Activated CD4-positive, CD25-positive, alpha-beta regulatory T cell (primary cell): ENCODE results near the gene CGA.
"Not testable (repeated sequence)": the region's sequence is repeated elsewhere in the genome, so short reads cannot be mapped to it uniquely, and the experiment has no call there.

Experiments used
- DNase-seq, 4 experiments: peaks; one replicate each; lab custom pipeline; 2025; lab: John Stamatoyannopoulos, UW

Gene CGA

DNA sequence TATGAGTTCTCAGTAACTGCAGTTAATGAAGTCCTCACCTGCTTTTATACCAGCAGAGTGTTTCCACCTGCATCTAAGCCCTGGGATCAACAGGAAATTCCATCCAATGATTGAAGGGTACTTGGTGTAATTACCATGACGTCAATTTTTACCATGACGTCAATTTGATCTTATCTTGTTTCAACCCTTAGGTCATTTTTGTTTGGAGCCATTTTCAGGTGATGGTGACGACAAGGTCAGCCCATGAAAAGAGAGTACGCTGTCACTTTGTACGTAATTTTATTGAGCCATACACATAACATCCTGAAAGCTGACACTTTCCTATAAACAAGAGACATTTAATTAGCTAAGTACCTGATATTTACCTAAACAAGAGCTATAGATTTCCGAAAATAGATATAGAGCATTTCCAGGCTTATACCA lies at the start of gene CGA:
Gene CGA (minus strand): TSS at position 20 of the 423 bp plus-strand sequence. CDS start 6,906 bp downstream, outside the sequence.
- DNase-seq = no peak

DNA sequence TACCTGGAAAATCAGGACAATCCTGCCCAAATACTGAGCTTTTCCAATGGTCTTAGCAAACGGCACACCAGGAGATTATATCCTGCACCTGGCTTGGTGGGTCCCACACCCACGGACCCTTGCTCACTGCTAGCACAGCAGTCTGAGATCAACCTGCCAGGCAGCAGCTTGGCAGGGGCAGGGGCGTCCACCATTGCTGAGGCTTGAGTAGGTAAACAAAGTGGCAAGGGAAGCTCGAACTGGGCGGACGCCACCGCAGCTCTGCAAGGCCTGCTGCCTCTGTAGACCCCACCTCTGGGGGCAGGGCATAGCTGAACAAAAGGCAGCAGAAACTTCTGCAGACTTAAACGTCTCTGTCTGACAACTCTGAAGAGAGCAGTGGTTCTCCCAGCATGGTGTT lies 45.0 kb upstream of the CGA start:
- not testable (repeated sequence) for DNase-seq

GRCh38 chr6:87139236-87139635 lies 44.3 kb upstream of the CGA start:
- DNase-seq = peak in 1 of 4 experiments; percentile 4

- no peak for DNase-seq
These were observed 42.1 kb upstream of the CGA start for GRCh38 chr6:87136963-87137362.

- DNase-seq = no peak
These were observed 32.8 kb upstream of the CGA start for GRCh38 chr6:87127737-87128136.

- no peak for DNase-seq
These were observed 31.6 kb upstream of the CGA start for GRCh38 chr6:87126501-87126900.

- DNase-seq = no peak
These were observed 29.2 kb upstream of the CGA start for GRCh38 chr6:87124074-87124473.

GRCh38 chr6:87122477-87122876 lies 27.6 kb upstream of the CGA start:
- DNase-seq = no peak

- DNase-seq = no peak
These were observed 23.1 kb upstream of the CGA start for GRCh38 chr6:87118054-87118453.

DNA sequence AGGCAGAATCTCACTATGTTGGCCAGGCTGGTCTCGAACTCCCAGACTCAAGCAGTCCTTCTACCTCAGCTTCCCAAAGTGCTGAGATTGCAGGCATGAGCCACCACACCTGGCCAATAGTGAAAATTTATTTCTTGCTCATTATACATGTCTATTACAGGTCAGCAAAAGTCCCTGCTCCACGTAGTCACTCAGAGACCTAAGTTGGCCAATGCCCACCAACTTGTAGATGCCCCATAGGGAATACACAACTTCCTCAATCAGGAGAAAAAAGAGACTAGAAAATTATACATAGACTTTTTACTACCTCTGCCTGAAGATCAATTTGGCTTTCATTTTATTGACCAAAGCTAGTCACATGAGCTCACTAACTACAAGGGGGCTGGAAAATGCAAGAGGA lies 22.0 kb upstream of the CGA start:
- DNase-seq = no peak

DNA sequence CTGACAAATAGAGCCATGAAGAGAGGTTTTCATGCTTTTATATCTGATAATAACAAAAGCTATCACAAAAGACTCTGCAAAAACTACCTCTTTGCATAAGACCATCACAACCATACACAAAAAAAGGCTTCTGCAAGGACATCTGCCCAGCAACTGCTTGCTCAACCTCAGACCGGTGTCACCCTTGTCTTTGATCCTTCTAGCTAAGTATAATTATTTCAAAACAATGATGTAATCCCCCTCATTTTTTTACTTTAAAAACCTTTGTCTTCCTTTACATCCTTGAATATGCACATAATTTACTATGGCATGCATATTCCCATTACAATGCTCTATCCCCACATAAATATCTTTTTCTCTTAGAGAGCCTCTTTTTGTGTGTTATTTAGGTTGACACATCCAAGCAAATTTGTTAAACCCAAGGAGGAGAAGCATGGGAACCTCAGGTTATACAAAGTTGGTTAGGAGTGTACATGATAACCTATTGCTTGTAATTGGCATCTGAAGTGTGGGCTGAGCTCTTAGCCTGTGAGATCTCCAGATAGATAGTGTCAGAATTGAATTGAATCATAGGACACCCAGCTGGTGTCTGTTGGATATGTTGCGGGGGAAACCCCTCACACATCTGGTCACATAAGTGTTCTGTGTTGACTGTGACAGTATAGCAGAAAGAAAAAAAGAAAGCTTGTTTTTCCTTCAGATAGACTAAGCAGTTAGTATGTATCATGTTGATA lies 20.7 kb upstream of the CGA start:
- no peak for DNase-seq

DNA sequence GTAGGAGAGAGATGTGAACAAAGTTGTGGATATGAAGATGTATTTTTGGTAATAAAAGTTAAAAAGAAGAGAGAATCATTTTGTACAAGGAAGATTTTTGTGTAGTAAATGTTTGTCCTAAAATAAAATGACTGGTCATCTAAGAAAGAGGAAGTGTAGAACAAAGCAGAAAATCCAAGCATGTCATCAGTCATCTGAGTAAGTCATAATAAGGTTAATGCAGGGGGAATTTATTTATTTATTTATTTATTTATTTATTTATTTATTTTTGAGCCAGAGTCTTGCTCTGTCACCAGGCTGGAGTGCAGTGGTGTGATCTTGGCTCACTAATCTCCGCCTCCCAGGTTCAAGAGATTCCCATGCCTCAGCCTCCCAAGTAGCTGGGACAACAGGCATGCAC lies 15.7 kb upstream of the CGA start:
- DNase-seq = no peak

DNA sequence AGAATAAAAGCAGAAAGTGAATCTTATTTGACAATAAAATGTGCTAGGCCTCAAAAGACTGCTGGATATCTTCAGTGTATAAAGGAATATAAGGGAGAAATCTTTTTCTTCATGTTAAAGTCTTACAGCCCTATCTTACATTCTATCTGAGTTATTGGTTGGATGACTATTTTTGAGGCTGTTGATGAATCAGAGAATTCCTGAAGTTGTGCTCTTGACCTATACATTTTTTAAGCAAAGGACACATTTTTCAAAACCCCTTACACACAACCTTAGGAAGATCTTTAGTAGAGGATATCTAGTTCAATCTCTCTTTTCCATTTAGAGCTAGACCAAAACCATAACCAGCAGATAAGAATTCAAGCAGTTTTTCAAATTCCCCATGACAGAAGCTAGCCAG lies 10.9 kb upstream of the CGA start:
- no peak for DNase-seq

DNA sequence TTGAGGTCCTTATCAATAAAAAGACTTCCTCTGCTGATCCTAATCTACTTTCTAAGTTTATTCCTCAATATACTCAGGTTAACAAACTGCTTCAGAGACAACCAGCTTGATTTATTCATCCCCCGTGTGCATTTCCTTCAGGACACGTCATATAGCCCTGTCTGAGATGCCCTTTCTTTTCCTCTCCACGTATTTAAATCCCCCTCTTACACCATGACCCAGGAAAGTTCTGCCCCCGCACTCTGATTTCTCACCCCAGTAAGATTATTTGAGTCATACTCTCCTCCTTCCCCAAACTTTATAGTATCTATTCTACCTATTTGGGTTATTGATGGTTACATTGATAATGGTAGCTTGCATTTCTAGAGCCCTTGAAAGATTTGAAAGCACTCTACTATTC lies 9.8 kb upstream of the CGA start:
- no peak for DNase-seq

DNA sequence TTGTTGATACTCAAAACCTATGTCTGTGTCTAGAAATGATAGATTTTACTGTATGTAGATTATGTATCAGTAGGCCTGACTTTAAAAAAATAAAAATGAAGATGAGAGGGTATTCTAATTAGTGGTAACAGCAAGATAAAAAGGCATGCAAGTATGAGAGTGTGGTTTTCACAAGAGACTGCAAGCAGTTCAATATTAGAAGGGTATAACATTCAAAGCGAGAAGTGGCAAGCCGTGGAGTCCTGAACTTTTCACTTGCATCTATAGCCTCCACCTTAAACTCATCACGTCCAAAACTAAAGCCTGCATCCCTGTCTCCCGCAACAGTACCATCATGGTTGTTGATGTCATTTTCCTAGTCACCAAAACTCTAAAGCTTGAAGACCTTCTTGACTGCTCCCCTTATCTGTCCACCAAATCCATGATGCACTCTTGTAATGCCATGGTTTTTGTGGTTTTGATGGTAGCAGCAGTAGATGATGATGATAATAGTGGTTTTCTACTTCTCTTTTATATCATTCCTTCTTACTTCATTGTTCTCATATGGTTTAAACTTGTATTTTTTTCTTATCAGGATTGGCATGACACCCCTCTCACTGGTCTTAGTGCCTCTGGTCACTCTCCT lies 9.2 kb upstream of the CGA start:
- no peak for DNase-seq

GRCh38 chr6:87102151-87102621 lies 7.3 kb upstream of the CGA start:
- DNase-seq = no peak

DNA sequence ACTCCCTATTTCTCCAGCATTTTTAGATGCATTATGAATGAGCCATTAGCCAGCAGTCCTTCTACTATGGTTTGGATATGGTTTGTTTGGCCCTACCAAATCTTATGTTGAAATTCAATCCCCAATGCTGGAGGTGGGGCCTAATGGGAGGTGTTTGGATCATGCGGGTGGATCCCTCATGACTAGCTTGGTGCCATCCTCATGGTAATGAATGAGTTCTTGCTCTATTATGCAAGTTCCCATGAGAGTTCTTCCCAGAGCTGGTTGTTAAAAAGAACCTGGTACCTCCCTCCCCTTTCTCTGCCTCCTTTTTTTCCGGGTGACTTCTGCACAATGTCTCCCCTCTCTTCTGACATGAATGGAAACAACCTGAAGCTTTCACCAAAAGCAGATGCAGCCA lies 6.2 kb upstream of the CGA start:
- no peak for DNase-seq

GRCh38 chr6:87100216-87100615 lies 5.3 kb upstream of the CGA start:
- no peak for DNase-seq

GRCh38 chr6:87099472-87099871 lies 4.6 kb upstream of the CGA start:
- no peak for DNase-seq

- DNase-seq = no peak
These were observed 330 bp downstream of the CGA start for GRCh38 chr6:87094576-87094975.

GRCh38 chr6:87093651-87094050 lies 1.3 kb downstream of the CGA start:
- no peak for DNase-seq

DNA sequence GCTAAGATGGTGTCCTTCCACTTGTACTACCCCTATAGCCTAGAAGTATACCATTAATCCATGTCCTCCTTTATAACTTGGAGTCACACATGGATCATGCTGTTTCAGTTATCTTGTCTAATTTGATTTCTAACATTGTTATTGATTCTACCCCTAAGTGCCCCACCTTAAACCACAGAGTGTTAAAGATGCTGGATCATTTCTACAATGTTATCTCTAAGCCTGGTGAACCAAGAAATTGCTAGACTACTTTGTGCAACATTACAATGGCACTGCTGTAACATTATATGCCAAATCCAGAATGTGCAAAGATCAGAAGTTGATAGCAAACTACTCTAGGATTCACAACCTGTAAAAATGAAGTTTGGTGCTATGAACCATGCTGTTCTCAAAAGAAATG lies 1.7 kb downstream of the CGA start:
- no peak for DNase-seq

GRCh38 chr6:87092435-87092834 lies 2.5 kb downstream of the CGA start:
- DNase-seq = no peak

- no peak for DNase-seq
These were observed 5.8 kb downstream of the CGA start for GRCh38 chr6:87089135-87089534.
